ENCODE results near the gene FOXK1.

The FOXK1 gene

GRCh38 chr7:4807598-4808016 is 125.5 kb downstream of the FOXK1 start:
- 52% methylated on average over 5 of the region's 5 CpGs for WGBS
- no peaks in the 10 kb centered on the region for H3K27me3 ChIP-seq (ENCODE audit: insufficient read depth, low read length)
- no peak overlapping the region for H3K9ac ChIP-seq (ENCODE audit: low read depth, low read length)
- H3K27ac ChIP-seq (ENCODE audit: low read depth, low read length) = no peak overlapping the region
- H3K4me1 ChIP-seq (ENCODE audit: insufficient read depth, low read length) = no peaks in the 10 kb centered on the region
- H3K9me3 ChIP-seq (ENCODE audit: insufficient read depth, low read depth, low read length) = no peaks in the 10 kb centered on the region
- H3K36me3 ChIP-seq (ENCODE audit: insufficient read depth, low read length) = no peaks in the 10 kb centered on the region
- H3K4me3 ChIP-seq (ENCODE audit: low read length) = no peak overlapping the region

- Histone ChIP-seq H3K27ac (ENCODE audit: low read depth, low read length) (no peak overlapping the region), H3K4me1 (ENCODE audit: insufficient read depth, low read length) (no peaks in the 10 kb centered on the region), H3K9me3 (ENCODE audit: insufficient read depth, low read depth, low read length) (no peaks in the 10 kb centered on the region), H3K27me3 (ENCODE audit: insufficient read depth, low read length) (no peaks in the 10 kb centered on the region), H3K9ac (ENCODE audit: low read depth, low read length) (no peak overlapping the region), H3K4me3 (ENCODE audit: low read length) (no peak overlapping the region), H3K36me3 (ENCODE audit: insufficient read depth, low read length) (no peaks in the 10 kb centered on the region)
- 54% methylated on average over 4 of the region's 5 CpGs for WGBS
Measured at GRCh38 chr7:4808026-4808425, 125.9 kb downstream of the FOXK1 start.

GRCh38 chr7:4808565-4808964 is 126.5 kb downstream of the FOXK1 start:
- H3K27ac ChIP-seq (ENCODE audit: low read depth, low read length) = no peak overlapping the region
- no peaks in the 10 kb centered on the region for H3K4me1 ChIP-seq (ENCODE audit: insufficient read depth, low read length)
- H3K27me3 ChIP-seq (ENCODE audit: insufficient read depth, low read length) = no peaks in the 10 kb centered on the region
- no peaks in the 10 kb centered on the region for H3K36me3 ChIP-seq (ENCODE audit: insufficient read depth, low read length)
- no peak overlapping the region for H3K9ac ChIP-seq (ENCODE audit: low read depth, low read length)
- WGBS = 91% methylated on average over 37 of the region's 37 CpGs
- H3K4me3 ChIP-seq (ENCODE audit: low read length) = no peak overlapping the region
- no peaks in the 10 kb centered on the region for H3K9me3 ChIP-seq (ENCODE audit: insufficient read depth, low read depth, low read length)

- no peak overlapping the region for H3K27ac ChIP-seq (ENCODE audit: low read depth, low read length)
- no peak overlapping the region for H3K9ac ChIP-seq (ENCODE audit: low read depth, low read length)
- WGBS = 93% methylated on average over 38 of the region's 38 CpGs
- H3K4me1 ChIP-seq (ENCODE audit: insufficient read depth, low read length) = no peaks in the 10 kb centered on the region
- no peaks in the 10 kb centered on the region for H3K27me3 ChIP-seq (ENCODE audit: insufficient read depth, low read length)
- H3K36me3 ChIP-seq (ENCODE audit: insufficient read depth, low read length) = no peaks in the 10 kb centered on the region
- H3K4me3 ChIP-seq (ENCODE audit: low read length) = no peak overlapping the region
- no peaks in the 10 kb centered on the region for H3K9me3 ChIP-seq (ENCODE audit: insufficient read depth, low read depth, low read length)
Measured at GRCh38 chr7:4809091-4809591, 127.0 kb downstream of the FOXK1 start.

- Histone ChIP-seq H3K27ac (ENCODE audit: low read depth, low read length) (no peak overlapping the region), H3K9ac (ENCODE audit: low read depth, low read length) (no peak overlapping the region), H3K9me3 (ENCODE audit: insufficient read depth, low read depth, low read length) (no peaks in the 10 kb centered on the region), H3K4me1 (ENCODE audit: insufficient read depth, low read length) (no peaks in the 10 kb centered on the region), H3K27me3 (ENCODE audit: insufficient read depth, low read length) (no peaks in the 10 kb centered on the region), H3K36me3 (ENCODE audit: insufficient read depth, low read length) (no peaks in the 10 kb centered on the region), H3K4me3 (ENCODE audit: low read length) (no peak overlapping the region)
- WGBS = 95% methylated on average over 14 of the region's 14 CpGs
Measured at GRCh38 chr7:4809666-4810065, 127.6 kb downstream of the FOXK1 start.

GRCh38 chr7:4814433-4814832 is 132.3 kb downstream of the FOXK1 start:
- Histone ChIP-seq H3K9me3 (ENCODE audit: insufficient read depth, low read depth, low read length) (no peaks in the 10 kb centered on the region), H3K36me3 (ENCODE audit: insufficient read depth, low read length) (no peaks in the 10 kb centered on the region), H3K4me3 (ENCODE audit: low read length) (no peak overlapping the region), H3K27ac (ENCODE audit: low read depth, low read length) (no peak overlapping the region), H3K4me1 (ENCODE audit: insufficient read depth, low read length) (no peaks in the 10 kb centered on the region), H3K9ac (ENCODE audit: low read depth, low read length) (no peak overlapping the region), H3K27me3 (ENCODE audit: insufficient read depth, low read length) (no peaks in the 10 kb centered on the region)
- whole genome bisulfite sequencing = 90% methylated on average over 14 of the region's 14 CpGs

GRCh38 chr7:4815121-4815520 is 133.0 kb downstream of the FOXK1 start:
- Histone ChIP-seq H3K36me3 (ENCODE audit: insufficient read depth, low read length) (no peaks in the 10 kb centered on the region), H3K9me3 (ENCODE audit: insufficient read depth, low read depth, low read length) (no peaks in the 10 kb centered on the region), H3K27ac (ENCODE audit: low read depth, low read length) (no peak overlapping the region), H3K4me3 (ENCODE audit: low read length) (no peak overlapping the region), H3K9ac (ENCODE audit: low read depth, low read length) (no peak overlapping the region), H3K27me3 (ENCODE audit: insufficient read depth, low read length) (no peaks in the 10 kb centered on the region), H3K4me1 (ENCODE audit: insufficient read depth, low read length) (no peaks in the 10 kb centered on the region)
- WGBS = 94% methylated on average over 14 of the region's 14 CpGs

- no peak overlapping the region for H3K4me3 ChIP-seq (ENCODE audit: low read length)
- H3K36me3 ChIP-seq (ENCODE audit: insufficient read depth, low read length) = no peaks in the 10 kb centered on the region
- H3K27ac ChIP-seq (ENCODE audit: low read depth, low read length) = no peak overlapping the region
- H3K4me1 ChIP-seq (ENCODE audit: insufficient read depth, low read length) = no peaks in the 10 kb centered on the region
- no peak overlapping the region for H3K9ac ChIP-seq (ENCODE audit: low read depth, low read length)
- H3K27me3 ChIP-seq (ENCODE audit: insufficient read depth, low read length) = no peaks in the 10 kb centered on the region
- no peaks in the 10 kb centered on the region for H3K9me3 ChIP-seq (ENCODE audit: insufficient read depth, low read depth, low read length)
- WGBS = 95% methylated on average over 38 of the region's 38 CpGs
Measured at GRCh38 chr7:4815609-4816418, 133.7 kb downstream of the FOXK1 start.

GRCh38 chr7:4816419-4817080 is 134.5 kb downstream of the FOXK1 start:
- no peak overlapping the region for H3K9ac ChIP-seq (ENCODE audit: low read depth, low read length)
- H3K27ac ChIP-seq (ENCODE audit: low read depth, low read length) = no peak overlapping the region
- H3K27me3 ChIP-seq (ENCODE audit: insufficient read depth, low read length) = no peaks in the 10 kb centered on the region
- no peak overlapping the region for H3K4me3 ChIP-seq (ENCODE audit: low read length)
- H3K36me3 ChIP-seq (ENCODE audit: insufficient read depth, low read length) = no peaks in the 10 kb centered on the region
- H3K4me1 ChIP-seq (ENCODE audit: insufficient read depth, low read length) = no peaks in the 10 kb centered on the region
- no peaks in the 10 kb centered on the region for H3K9me3 ChIP-seq (ENCODE audit: insufficient read depth, low read depth, low read length)
- 95% methylated on average over 26 of the region's 26 CpGs for WGBS

GRCh38 chr7:4817178-4817901 is 135.2 kb downstream of the FOXK1 start:
- H3K27ac ChIP-seq (ENCODE audit: low read depth, low read length) = no peak overlapping the region

More at GRCh38 chr7:4817178-4817901, 135.2 kb downstream of the FOXK1 start:
- Histone ChIP-seq H3K36me3 (ENCODE audit: insufficient read depth, low read length) (no peaks in the 10 kb centered on the region), H3K9me3 (ENCODE audit: insufficient read depth, low read depth, low read length) (no peaks in the 10 kb centered on the region), H3K4me1 (ENCODE audit: insufficient read depth, low read length) (no peaks in the 10 kb centered on the region), H3K4me3 (ENCODE audit: low read length) (no peak overlapping the region), H3K27me3 (ENCODE audit: insufficient read depth, low read length) (no peaks in the 10 kb centered on the region), H3K9ac (ENCODE audit: low read depth, low read length) (no peak overlapping the region)
- 94% methylated on average over 38 of the region's 38 CpGs for WGBS

Measured in HUES64 (cell line).